Activated CD4-positive, CD25-positive, alpha-beta regulatory T cell (primary cell): ENCODE results near the gene MRC2.

Experiments used
- DNase-seq, 4 experiments: peaks; one replicate each; lab custom pipeline; 2025; lab: John Stamatoyannopoulos, UW

The MRC2 gene

DNA sequence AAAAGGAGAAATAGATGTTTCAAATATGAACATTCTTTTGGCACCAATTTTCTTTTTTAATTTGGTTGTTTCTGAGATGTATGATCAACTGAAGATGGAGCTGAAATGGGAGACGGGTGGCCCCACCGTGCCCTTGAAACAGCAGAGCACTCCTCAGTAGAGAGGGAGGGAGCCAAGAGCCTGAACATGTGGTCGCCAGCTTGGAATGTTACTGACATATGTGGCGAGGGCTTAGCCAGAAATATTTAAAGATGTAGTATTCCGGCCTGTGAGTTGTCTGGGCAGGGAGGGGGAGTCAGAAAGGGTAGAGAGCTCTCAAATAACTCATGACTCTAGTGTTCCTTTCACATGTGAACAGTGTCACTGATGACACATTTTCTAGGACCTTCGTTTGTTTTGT, 13.3 kb upstream of the MRC2 start:
- DNase-seq: no peak

DNA sequence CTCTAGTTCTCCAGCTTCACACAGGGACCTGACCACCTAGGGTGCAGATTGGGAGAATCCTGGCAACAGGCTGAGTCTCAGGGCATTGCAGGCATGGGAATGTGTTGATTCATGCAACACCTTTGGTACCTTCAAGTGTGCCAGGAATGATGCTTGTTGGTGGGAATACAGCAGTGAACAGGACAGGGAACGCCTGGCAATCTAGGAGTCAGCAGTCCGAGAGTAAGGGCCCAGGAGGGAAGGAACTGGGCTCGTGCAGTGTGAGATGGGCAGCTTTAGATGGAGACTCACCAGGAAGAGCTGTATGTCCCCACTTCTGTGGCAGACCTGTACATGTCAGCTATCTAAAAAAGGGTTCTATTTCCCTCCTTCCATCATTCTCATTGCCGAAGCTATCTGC, 12.0 kb upstream of the MRC2 start:
- DNase-seq: no peak

DNA sequence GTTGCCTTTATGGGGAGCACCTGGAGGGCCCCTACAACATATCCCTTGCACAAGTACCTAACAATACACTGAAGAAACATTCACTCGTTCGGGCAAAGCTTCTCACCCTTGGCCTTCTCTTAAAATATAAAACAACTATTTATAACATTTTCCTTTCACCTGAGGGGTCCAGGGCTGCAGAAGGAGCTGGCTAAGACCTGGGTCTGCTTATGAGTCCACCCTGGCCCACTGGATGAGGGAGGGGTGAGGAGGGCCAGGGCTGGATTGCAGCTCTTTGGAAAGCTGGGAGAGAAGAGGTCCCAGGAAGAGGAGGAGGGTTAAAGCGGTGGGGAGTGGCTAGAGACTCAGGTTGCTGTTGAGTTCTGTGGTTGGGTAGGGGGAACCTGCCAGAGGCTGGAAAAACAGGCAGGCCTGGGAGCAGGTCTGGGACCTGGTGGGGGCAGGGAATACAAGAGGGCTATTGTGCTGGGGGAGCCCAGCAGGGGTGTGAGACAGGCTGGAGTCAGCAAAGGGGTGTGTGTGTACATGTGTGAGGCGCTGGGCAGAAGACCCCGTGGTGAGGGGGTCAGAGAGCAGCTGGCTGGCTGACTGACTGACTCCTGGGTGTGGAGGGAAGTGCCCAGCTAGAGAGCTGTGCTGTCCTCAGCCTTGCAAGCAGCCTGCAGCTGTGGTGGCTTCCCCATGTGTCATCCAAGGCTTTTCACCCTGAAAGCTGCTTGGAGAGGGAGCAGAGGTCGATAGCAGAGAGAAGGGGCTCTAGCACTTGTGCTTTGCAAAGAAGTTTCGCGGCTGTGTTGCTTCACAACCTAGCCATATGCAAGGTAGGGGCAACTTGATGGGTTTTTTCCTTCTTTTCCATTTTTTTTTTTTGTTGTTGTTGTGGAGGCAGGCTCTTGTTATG, 10.2 kb upstream of the MRC2 start:
- no peak for DNase-seq

DNA sequence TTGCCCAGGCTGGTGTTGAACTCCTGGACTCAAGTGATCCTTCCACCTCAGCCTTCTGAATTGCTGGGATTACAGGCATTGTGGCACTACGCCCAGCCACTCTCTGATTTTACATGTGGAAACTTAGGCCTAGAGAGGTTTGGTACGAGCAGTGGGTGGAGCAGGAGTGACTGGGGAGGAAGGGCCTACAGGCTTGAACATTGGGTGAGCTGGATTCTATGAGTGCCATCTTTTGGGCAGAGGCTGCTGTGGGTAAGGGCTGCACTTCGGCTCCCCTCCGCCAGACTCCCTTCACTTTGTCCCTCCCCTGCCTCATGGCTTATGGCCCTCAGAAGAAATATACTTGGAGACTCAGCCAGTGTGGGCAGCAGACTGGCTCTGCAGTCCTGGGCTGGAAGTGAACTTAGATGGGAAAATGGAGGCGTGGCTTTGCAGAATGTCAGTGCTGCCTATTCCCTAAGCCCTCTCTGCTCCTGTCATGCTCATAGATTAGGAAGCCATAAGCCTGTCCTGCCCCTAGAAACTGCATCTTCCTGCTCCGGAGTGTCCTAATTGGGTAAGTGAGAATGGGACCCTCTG, 9.5 kb upstream of the MRC2 start:
- DNase-seq: no peak

DNA sequence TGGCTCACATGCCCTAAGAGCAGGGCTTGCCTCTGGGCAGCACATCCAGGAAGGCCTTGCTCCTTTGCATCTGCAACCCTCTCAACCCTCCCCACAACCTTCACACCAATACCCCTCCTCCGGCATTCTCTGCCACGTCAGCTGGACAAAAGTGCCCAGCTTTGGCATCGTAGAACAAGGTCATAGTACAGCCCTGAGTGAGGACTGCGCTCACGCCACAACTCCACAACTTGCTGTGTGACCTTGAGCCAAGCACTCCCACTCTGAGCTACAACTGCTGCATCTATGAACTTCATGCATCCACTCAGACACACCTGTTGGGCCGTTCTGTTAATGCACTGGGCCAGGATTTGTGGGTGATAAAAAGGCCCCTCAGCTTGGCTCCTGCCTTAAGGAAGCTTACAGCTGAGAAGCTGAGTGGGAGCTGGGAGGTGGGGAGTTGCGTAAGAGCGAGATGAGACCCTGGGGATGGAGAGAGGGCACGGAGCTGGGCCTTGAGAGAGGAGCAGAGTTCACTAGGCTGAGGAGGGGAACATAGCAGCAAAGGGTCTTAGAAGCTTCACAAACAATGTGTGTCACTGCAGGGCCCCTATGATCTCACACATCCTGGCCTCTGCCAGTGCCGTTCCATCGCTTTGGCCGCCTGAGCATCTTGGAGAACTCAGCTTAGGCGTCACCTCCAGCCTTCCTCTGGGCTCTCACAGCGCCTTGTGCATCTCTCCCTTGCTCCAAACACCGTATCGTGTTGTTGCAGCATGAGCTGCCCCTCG, 8.6 kb upstream of the MRC2 start:
- no peak for DNase-seq

DNA sequence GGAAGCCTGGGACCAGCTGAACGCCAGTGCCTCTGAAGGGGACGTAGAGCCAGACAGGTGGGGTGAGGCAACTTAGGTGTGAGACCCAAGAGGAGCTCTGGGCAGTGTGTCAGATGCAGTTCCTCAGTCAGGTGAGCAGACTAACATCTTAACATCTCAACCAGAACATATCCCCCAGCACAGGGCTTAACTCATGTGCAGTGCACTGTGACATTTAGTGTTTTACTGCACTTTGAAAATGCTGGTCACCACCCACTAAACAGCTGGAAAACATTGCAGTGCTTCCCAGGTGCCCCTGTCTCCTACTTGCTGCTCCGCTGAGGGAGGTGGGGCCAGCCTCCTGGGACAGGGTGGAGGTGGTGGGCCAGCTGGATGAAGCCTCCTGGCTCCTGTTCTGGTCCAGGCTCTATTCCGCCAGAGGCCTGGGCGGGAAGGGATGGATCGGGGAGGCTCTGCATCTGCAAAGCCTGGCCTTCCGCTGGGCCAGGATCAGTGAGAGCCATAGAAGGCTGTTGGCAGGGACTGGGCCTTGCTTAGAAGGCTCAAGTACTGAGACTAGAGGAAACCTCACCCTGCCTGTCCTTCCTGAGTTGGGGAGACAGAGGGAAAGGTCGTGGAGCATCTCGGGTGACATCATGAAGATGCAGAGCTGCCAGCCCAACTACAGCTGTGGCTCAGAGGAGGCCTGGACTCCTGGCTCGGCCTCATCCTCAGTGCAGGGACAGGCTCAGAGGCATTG, 7.9 kb upstream of the MRC2 start:
- DNase-seq: no peak

DNA sequence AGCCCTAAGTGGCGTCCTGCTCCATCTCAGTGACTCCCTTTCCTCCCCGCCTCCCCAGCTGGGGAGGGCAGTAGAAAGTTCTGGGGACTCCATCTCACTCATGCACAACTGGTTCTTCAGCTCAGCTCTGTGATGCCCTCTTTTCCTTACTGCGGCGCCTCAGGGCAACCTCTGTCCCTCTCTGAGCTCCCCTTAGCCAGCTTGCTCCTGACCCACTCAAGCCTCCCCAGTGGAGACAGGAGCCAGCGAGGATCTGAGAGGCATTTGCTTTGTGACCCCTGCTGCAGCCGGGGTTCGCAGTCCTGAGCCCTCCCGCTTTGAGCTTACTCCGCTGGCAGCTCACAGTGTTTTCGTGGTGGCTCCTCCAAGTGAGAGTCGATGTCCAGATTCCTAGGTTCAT, 6.2 kb upstream of the MRC2 start:
- no peak for DNase-seq

DNA sequence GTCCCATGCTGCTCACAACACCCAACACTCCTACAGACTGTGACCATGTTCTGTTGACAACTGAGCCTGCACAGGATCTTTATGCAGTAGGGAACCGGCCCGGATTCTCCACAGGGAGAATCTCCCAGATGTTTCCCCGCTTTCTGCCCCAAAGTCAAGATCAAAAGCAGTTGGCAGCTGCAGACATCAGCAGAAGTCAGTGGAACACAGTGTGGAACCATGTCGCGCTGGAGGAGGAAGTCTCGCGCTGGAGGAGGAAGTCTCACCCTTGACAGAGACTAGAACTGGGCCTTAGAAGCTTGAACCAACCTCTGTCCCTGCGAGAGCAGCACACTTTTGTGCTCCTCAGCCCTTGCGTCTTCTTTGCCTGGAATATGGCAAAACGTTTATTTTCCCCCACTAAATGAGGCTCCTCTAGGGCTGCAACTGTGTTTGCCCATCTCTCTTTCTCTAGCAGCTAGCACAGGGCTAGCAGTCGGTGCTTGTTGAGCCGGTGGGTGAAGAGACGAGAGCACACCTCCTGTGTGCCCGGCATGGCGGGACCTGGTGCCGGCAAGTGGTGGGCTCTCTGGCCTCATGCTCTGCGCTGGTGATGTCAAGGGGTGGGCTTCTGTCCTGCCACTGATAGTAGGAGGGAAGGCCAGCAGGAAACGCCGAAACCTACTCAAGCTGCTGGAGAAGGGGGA, 2.1 kb upstream of the MRC2 start:
- DNase-seq: no peak

DNA sequence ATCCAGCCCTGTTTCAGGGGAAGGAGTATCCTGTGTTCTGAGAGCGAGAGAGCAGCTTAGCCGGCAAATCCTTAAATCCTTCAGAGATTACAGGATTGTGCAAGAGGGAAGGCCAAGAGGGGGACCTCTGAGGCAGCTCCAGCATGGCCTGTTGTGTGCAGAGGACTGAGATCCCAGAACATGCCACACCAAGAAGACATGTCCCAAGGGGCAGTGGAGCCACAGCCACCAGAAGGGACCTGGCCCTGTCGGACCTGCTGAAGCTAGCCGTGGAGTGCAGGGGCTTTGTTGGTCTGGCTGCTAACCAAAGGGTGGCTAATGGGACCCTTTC, 1.6 kb upstream of the MRC2 start:
- DNase-seq: no peak

DNA sequence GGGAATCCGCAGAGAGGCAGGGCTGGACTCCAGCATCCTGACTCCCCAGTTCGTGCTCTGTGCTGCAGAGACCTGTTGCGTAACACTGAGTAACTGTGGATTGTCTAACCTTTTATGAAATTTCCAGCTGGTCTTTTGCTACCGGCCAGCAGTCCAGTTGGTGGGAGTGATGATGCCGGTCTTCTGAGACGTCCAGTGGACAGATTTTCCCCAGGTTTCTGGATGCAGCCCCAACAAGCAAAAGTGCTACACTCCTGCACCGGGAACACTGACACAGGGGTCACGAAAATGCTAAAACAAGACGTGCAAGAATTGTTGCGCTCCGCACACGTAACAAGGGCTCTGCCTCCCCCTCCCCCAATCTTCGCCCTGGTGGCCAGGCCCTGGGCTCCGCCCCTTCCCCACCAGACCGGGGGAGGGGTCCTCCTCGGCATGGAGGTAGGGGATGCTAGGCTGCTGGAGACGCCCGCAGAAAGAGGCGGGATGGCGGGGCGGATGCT, 701 bp upstream of the MRC2 start:
- DNase-seq: no peak

DNA sequence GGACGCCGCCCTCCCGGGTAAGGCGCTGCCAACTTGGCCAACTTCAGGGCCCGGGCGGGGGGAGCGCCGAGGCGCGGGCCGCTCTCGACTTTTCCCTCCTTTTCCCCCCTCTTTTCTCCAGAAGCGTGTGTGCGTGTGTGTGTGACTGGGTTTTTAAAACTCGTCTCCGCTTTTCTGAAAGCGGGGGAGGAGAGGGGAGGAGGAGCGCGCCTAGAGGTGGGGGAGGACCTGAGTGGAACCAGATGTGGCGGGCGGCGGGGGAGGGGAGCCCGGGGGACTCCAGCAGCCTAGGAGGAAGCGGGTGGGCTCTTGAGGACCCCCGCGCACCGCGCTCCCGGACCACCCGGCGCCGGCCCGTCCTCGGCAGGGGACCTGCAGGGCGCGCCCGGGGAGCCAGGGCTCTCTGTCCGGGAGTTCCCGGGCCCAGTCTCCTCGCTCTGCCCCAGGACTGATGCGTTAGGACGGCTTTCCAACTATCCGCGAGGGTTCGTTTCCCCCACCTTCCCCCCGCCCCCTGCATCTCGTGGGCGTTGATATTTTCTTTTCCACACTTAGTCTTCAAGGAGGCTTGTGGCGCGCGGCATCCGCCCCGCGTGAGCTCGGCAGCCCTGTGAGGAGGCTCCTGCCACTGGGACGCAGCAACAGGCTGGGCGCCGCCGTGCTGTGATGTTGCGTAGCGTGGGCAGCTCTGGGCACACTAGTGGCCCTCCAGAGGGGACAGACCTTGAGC, 599 bp downstream of the MRC2 start:
- DNase-seq: no peak

DNA sequence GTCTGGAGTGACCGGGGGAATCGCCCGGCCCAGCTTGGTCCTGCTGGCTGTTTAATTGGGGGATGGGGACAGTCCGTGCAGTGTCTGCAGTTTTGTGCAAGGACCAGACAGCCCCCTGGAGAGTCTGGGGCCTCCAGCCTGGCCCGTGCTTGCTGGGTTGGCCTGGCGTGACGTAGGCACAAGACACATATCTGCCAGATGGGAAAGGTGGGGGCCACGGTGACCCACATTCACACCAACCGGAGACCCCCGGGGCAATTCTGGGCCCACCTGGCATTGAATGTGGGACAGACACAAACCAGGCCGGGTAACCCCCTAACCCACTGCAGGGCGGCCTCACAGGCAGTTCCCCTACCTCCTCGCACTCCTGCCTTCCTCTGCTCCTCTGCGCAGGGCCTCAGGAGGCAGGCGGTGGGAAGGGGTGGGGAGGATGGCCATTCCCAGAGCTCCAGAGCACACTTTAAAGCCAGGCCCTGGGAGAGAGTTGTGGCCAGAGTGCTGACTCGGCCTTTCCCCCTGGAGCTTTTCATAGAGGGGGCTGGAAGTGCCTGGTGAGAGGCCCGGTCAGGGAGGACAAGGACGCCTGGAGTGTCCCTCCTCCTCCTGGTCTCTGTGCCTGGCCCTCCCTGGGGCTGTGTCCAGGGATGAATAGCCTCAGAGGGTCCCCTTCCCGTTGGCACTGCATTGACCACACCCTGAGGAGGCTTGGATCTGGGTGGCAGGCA, 1.5 kb downstream of the MRC2 start:
- no peak for DNase-seq

DNA sequence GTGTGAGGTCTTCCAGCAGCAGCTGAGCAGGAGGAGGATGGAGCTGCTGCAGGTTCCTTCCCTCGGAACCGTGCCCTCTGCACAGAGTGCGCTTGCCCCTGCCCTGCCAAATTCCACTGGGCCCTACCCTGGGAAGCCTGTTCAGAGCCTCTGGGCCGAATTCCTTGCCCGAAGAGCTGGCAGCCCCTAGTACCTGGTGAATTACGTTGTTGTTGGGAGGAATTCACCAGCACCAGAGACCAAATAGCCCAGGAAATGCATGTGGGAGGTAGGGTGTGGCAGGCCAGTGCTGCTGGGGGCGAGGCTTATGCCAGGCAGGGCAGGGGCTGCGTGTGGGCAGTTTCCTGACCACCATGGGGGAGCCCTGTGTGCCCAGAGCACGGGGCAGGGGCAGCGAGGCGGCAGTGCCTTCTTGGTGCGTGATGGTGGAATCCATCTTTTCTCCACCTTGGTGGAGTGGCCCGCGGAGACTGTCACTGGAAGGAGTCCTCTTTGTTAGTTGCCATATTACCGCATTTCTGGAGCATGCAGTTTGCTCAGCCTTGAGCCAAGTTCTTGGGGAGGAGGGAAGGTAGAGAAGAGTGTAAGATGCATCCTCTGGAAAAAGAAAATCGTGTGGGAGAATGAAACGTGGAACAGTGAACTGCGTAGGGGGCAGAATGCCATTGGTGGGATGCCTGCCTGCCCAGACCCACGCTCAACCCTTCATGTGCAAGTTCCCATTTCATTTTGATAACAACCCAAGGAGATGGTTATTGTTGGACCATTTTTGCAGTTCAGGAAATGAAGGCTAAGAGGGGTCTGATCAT, 2.3 kb downstream of the MRC2 start:
- no peak for DNase-seq

DNA sequence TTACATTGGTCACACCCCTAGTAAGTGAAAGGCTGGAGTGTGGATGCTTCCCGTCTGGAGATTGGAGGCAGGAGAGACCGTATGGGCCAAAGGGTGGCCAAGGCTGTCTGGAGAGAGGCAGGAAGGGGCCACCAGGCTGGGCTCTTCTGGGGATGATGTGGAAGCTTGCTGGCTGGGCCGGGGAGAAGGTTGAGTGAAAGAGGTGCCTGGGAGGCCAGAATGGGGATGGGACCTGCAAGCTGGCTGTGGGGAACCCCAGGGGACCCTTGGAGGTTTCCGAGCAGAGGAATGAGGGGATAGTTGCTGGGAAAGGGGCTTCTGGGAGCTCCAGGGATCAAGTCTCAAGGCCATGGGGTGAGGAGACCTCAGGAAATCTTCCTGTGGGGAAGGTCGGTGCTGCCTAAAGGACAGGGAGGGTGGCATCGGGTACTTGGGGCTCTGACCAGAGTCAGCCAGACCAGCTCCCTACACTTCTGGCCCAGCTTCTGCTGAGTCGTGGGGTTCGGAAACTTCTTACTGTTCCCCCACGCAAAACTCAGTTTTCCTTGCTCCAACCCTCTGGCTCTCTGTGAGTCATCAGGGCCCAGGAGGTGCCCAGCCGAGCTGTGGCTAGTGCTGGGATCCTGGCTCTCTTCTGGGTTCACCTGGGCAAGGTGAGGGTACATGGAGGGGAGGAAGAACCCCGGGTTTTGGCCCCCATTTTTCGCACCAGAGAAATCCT, 3.1 kb downstream of the MRC2 start:
- no peak for DNase-seq

DNA sequence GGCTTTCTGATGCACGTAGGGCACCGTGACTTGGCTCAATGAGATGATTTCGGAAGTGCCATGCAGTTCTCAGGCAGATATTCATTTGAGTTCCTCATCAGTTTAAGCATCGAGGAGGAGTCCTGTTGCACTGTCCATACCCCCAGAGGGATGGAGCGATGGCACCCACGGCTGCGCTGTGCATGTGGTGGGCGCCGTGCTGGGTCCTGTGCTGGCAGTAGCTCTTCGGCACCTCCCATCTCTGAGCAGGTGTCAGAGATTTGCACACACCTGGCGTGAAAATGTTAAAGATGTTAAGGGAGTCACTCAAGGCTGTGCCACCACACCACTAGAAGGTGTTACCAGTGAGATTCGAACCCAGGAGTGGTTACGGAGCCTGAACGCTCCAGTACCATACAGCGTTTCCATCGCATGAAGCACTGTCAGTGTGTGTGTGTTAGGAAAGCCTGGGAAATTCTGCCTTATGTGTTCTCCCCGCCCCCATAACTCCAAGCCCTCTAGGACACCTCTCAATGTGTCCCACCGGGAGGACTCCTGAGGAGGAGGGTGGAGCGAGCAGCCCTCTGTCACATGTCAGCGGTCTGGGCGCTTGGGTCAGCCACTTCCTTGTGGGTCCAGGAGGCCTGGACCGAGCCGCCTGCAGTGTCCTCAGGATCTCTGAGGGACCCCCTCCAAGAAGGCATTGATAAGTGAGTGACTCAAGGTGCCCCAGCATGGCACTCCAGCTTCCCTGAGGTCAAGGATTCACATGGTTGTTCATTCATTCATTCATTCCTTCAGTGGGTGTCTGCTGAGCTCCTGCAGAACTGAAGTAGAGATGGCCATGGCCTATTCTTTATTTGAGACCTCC, 3.8 kb downstream of the MRC2 start:
- no peak for DNase-seq

DNA sequence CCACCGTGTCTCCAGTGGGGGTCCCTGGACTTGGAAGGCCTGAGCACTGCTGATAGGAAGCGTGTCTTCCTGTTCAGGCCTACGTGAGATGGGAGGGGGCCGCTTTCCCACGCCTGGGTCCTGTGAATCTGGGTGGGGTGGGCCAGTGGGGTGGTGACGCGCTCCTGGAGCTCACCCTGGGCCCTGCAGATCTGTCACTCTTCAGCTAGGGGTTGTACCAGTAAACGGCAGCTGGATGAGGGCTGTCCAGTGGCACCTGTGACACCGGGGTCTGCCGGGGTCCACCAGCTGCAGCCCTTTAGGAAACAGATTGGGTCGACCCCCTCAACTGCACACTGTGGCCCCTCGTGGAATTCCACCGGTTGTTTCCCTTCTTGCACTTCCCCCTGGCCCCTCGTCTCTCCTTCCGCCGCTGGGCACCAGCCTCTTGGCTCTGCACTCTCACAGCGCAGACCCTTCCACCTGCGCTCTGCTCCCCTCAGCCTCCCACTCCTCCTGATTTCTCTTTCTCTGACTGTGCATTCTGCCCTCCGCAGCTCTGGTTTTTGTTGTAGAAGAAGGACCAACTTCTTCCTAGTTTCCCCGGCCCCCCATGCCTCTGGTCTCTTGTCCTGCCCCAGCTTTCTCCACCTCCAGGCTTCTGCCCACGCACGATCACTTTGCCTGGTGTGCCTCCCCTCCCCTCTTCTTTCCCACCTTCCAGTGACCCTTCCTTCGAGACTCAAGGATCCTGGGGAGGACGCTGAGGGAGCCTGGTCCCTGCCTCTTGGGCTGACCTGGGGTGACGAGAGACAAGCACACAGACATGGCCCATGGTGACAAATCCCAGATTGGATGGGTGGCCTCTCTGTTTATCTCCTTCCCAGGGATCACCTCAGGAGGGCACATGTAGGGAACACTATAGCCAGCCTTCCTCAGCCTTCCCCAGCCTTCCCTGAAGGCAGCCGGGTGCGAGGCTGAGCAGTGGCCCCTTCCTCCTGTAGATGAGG, 4.8 kb downstream of the MRC2 start:
- DNase-seq: no peak

DNA sequence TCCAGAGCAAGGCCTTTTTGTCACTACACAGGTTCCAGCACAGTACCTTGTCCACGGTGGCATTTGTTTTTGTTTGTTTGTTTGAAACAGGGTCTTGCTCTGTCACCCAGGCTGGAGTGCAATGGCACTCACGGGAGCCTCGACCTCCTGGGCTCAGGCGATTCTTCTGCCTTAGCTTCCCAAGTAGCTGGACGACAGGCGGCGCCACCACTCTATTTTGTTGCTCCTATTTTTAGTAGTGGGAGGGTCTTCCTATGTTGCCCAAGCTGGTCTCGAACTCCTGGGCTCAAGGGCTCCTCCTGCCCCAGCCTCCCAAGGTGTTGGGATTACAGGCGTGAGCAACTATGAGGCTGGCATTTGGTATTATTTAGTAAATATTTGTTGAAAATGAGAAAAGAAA, 10.3 kb downstream of the MRC2 start:
- no peak for DNase-seq
